Measurements from ENCODE around the gene TBC1D22A. TPM values are rescaled to one million over a fixed set of nuclear protein-coding genes. Genes with fewer than 3 reads are reported as not detected.
A peak's percentile ranks its signal among the peaks of the same experiment; 100 is the strongest.

TBC1D22A gene
- total RNA-seq, 2 donors from 2014 or later = 21.5 to 23.1 TPM

DNA sequence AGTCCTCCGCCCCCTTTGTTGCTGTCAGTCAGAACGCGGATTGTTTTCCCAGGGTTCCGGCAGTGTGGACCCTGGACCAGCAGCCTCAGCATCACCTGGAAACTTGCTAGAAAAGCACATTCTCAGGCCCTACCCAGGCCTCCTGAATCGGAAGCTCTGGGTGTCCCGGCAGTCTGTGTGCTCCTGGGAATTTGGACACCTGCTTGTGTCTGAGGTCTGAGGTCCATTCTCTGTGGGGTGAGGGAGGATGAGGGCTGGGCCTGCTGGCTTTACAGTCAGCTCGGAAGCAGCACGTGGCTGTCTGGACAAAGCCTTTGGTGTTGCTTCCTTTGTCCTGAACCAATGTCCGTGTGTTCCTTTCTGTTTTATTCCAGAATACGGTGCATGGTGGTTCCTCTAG lies 299.7 kb downstream of the TBC1D22A start:
- Histone ChIP-seq H3K9me3 (no peaks in the 10 kb centered on the region), H3K36me3 (replicated peaks in 1 of 2; ENCODE audit: insufficient read depth in 1 of 2, low read depth in 2 of 2) (no peaks in the 10 kb centered on the region), H3K4me1 (peaks cover 4% of the 10 kb centered on the region), H3K27me3 (no peaks in the 10 kb centered on the region), H3K4me3 (no peak overlapping the region), H3K27ac (no peak overlapping the region)
- intact Hi-C loops (cut with DNase I) = no loop called here
- peak; percentile 44 to 80 (median 77) for DNase-seq
- no peak for TF ChIP-seq POLR2A (IDR thresholded peaks at IDR 0.05)
- TF ChIP-seq, protein P1, sequence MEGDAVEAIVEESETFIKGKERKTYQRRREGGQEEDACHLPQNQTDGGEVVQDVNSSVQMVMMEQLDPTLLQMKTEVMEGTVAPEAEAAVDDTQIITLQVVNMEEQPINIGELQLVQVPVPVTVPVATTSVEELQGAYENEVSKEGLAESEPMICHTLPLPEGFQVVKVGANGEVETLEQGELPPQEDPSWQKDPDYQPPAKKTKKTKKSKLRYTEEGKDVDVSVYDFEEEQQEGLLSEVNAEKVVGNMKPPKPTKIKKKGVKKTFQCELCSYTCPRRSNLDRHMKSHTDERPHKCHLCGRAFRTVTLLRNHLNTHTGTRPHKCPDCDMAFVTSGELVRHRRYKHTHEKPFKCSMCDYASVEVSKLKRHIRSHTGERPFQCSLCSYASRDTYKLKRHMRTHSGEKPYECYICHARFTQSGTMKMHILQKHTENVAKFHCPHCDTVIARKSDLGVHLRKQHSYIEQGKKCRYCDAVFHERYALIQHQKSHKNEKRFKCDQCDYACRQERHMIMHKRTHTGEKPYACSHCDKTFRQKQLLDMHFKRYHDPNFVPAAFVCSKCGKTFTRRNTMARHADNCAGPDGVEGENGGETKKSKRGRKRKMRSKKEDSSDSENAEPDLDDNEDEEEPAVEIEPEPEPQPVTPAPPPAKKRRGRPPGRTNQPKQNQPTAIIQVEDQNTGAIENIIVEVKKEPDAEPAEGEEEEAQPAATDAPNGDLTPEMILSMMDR (IDR thresholded peaks at IDR 0.05) = no peak
- peak; percentile 66 for ATAC-seq
- 58 to 69% methylated on average over 10 of the region's 10 CpGs for WGBS, 2 donors

DNA sequence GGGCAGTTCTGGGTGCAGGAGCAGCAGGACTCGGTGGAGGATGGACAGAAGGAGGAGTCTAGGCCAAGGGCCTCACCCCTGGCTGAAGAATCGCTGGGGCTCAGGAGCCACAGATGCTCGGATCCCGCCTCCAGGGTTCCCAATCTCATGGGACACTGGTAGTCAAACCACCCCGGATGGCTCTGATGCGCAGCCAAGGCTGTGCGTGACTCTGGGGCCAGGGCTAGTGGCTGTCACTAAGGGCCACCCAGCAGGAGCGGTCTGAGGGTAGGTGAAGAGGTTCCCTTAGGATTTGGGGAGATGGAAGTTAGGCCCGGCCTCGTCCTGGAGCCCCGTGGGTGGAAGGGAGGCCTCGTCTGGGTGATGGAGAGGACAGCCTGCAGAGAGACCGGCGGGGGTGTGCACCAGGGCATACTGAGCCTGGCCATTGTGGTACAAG lies 300.6 kb downstream of the TBC1D22A start:
- Histone ChIP-seq H3K36me3 (replicated peaks in 1 of 2; ENCODE audit: insufficient read depth in 1 of 2, low read depth in 2 of 2) (no peaks in the 10 kb centered on the region), H3K9me3 (no peaks in the 10 kb centered on the region), H3K4me1 (peaks cover 4% of the 10 kb centered on the region), H3K27ac (no peak overlapping the region), H3K27me3 (no peaks in the 10 kb centered on the region), H3K4me3 (no peak overlapping the region)
- 92 to 100% methylated on average over 12 to 13 of the region's 14 CpGs for WGBS, 2 donors
- no peak for ATAC-seq
- intact Hi-C loops (cut with DNase I) = no loop called here
- TF ChIP-seq, protein P1 (IDR thresholded peaks at IDR 0.05) = no peak
- no peak for TF ChIP-seq POLR2A (IDR thresholded peaks at IDR 0.05)
- DNase-seq = peak in 1 of 4 donors; percentile 5

DNA sequence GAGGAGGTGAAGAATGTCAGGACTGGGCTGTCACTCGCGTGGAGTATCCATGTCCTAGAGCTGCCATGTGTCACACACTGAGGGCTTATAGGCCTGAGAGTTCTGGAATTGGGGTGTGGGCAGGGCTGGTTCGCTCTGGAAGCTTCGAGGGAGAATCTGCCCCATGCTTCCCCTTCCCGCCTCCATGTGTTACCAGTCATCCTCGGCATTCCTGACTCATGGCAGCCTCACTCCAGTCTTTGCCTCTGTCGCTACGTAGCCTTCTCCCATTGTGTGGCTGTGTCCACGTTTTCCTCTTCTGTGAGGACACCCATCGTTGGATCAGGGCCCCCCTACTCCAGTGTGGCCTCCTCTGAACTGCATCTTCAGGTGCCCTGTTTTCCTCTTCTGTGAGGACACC lies 301.2 kb downstream of the TBC1D22A start:
- TF ChIP-seq, protein P1 (IDR thresholded peaks at IDR 0.05) = no peak
- no peak for TF ChIP-seq POLR2A (IDR thresholded peaks at IDR 0.05)
- H3K27me3 ChIP-seq = no peaks in the 10 kb centered on the region
- H3K4me1 ChIP-seq = peaks cover 4% of the 10 kb centered on the region
- H3K36me3 ChIP-seq (replicated peaks in 1 of 2; ENCODE audit: insufficient read depth in 1 of 2, low read depth in 2 of 2) = no peaks in the 10 kb centered on the region
- 88 to 96% methylated on average over 8 to 10 of the region's 10 CpGs for WGBS, 2 donors
- H3K9me3 ChIP-seq = no peaks in the 10 kb centered on the region
- no peak overlapping the region for H3K4me3 ChIP-seq
- H3K27ac ChIP-seq = no peak overlapping the region
- ATAC-seq (no peak), DNase-seq (peak in 1 of 4 donors; percentile 0)
- intact Hi-C loops (cut with DNase I) = no loop called here

DNA sequence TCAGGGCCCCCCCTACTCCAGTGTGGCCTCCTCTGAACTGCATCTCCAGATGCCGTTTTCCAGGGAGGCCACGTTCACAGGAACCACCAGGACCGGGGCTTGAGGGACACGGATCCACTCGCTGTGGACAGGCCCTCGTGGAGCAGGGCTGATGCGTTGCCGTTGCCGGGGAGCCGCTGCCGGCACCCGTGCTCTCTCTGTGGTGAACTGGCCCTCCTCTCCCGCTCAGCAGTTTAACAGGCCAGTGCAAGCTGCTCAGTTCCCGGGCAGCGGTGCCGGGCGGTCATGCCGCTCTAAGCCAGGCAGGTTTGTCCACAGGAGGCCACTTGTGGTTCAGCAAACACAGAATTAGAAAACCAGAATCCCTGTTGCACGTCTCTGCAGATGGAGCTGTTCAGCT lies 301.6 kb downstream of the TBC1D22A start:
- ATAC-seq (no peak), DNase-seq (peak in 2 of 4 donors; percentile 40 to 41)
- peaks cover 4% of the 10 kb centered on the region for H3K4me1 ChIP-seq
- H3K27ac ChIP-seq = no peak overlapping the region
- H3K4me3 ChIP-seq = no peak overlapping the region
- H3K9me3 ChIP-seq = no peaks in the 10 kb centered on the region
- TF ChIP-seq, protein P1 (IDR thresholded peaks at IDR 0.05) = no peak
- TF ChIP-seq POLR2A (IDR thresholded peaks at IDR 0.05) = no peak
- H3K27me3 ChIP-seq = no peaks in the 10 kb centered on the region
- no peaks in the 10 kb centered on the region for H3K36me3 ChIP-seq (replicated peaks in 1 of 2; ENCODE audit: insufficient read depth in 1 of 2, low read depth in 2 of 2)
- intact Hi-C loops (cut with DNase I) = no loop called here
- WGBS, 2 donors = 74 to 81% methylated on average over 4 to 19 of the region's 19 CpGs

DNA sequence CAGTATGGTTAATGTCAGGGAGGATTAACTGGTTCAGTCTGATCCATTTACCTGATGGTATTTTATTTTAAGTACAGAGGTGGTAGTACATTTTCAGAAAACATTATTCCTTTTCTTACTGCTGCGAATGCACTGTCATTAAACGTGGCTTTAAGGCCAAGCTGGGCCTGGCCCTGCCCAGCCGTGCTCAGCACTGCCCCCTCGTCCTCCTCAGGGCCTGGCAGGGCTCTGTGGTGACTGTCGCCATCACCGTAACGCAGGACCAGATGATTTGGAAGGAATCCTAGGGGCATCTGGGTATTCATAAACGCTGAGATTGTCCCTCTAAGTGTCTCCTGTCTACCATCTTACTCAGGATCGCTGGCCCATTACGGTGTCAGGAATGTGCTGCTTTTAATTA lies 302.0 kb downstream of the TBC1D22A start:
- DNase-seq = peak in 1 of 4 donors; percentile 1
- no peaks in the 10 kb centered on the region for H3K36me3 ChIP-seq (replicated peaks in 1 of 2; ENCODE audit: insufficient read depth in 1 of 2, low read depth in 2 of 2)

More for the DNA sequence above, 302.0 kb downstream of the TBC1D22A start:
- peaks cover 4% of the 10 kb centered on the region for H3K4me1 ChIP-seq
- no peaks in the 10 kb centered on the region for H3K9me3 ChIP-seq
- WGBS, 2 donors = 80 to 83% methylated on average over 10 of the region's 10 CpGs
- no peak for ATAC-seq
- no peak overlapping the region for H3K27ac ChIP-seq
- no peak for TF ChIP-seq POLR2A (IDR thresholded peaks at IDR 0.05)
- TF ChIP-seq, protein P1 (IDR thresholded peaks at IDR 0.05) = no peak
- H3K27me3 ChIP-seq = no peaks in the 10 kb centered on the region
- intact Hi-C loops (cut with DNase I) = no loop called here
- H3K4me3 ChIP-seq = no peak overlapping the region
